Activated B cell treated with CpG ODN at 0.5 μM for 24 hours (primary cell): ENCODE measurements around the gene CHID1. TPM values are rescaled to one million over a fixed set of nuclear protein-coding genes. Genes with fewer than 3 reads are reported as not detected.

ENCODE experiments used
- ATAC-seq: fragments of 200-7000 bp; cut with Tn5 transposase; one replicate; pipeline ENCODE4 v1.10.0; 2021; ENCODE audit warnings: low read depth, mild to moderate bottlenecking, moderate library complexity
- CTCF ChIA-PET: fragments of 350-600 bp; sonication (Branson Sonifier 250); formaldehyde crosslinking; loops from one replicate; lab custom pipeline; 2021; ENCODE audit warnings: antibody characterized with exemption; lab: Charles Lee
- POLR2A ChIA-PET: fragments of 350-600 bp; sonication (Branson Sonifier 250); formaldehyde crosslinking; loops from one replicate; lab custom pipeline; 2021; ENCODE audit warnings: antibody characterized with exemption; lab: Charles Lee
- DNase-seq: peaks from one replicate; pipeline ENCODE4 v3.0.0; 2022
- H3K27ac Mint-ChIP-seq: one replicate; pipeline ENCODE4 v1.8.0; 2020; ENCODE audit warnings: mixed read lengths
- H3K27me3 Mint-ChIP-seq: one replicate; pipeline ENCODE4 v1.8.0; 2021; ENCODE audit warnings: mixed read lengths
- H3K36me3 Mint-ChIP-seq: one replicate; pipeline ENCODE4 v1.8.0; 2021; ENCODE audit warnings: low read depth, mixed read lengths
- H3K4me1 Mint-ChIP-seq: one replicate; pipeline ENCODE4 v1.8.0; 2021; ENCODE audit warnings: mixed read lengths
- H3K4me3 Mint-ChIP-seq: one replicate; pipeline ENCODE4 v1.8.0; 2020; ENCODE audit warnings: mild to moderate bottlenecking, mixed read lengths
- H3K9me3 Mint-ChIP-seq: one replicate; pipeline ENCODE4 v1.8.0; 2020; ENCODE audit warnings: mixed read lengths
- intact Hi-C: fragments of 100-400 bp; cut with micrococcal nuclease; formaldehyde crosslinking; loops from one replicate; pipeline ENCODE4 v1.15.1; 2024
- total RNA-seq: library from RNA; stranded (reverse); gene quantifications from 2 replicates; pipeline ENCODE4 v1.2.3, GENCODE V29; 2022
- TF ChIP-seq, protein P1 (sequence below): fragments of 200-600 bp; IDR thresholded peaks from one replicate; pipeline ENCODE4 v1.8.0; 2022; ENCODE audit warnings: antibody characterized with exemption, mild to moderate bottlenecking

Gene CHID1
- total RNA-seq, 1 donor from 2014 or later, result 45.7 TPM

DNA sequence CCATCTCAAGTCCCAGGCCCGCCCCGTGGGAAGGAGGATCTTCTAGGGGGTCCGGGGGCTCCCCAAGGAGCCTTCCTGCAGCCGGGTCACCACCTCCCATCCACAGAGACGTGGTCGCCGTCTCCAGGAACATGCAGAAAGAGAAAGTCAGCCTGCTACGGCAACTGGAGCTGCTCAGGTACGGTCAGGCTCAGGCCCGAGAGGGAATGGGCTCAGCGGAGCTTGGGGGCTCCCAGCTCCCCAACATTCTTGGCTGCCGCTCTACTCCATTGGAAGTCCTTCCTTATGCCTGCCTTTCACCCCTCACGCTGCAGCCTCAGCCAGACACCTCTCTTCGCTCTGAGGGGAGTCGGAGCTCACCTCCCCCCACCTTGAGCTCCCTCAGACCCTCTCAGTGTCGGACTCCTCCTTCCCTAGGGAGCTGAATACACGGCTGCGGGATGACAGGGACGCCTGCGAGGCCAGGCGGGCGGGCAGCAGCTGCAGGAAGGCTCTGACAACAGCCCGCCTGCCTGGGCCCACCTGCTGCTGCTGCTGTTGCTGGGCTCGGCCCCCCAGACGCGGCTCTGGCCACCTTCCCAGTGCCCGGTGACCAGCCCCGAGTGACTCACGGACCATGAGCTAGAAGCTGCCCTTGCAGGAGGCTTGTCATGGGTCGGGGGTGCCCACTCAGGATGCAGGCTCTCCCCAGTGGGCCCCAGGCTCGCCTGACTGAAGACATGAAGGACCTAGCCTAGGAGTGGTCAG lies 79.3 kb downstream of the CHID1 start:
- H3K4me1 Mint-ChIP-seq, result peaks cover 51% of the 10 kb centered on the region
- peak overlapping the region; percentile 41 for H3K4me3 Mint-ChIP-seq
- ChIA-PET CTCF (no interaction called here), POLR2A (interaction anchor here (0.6 to 8.3 kb wide), 7 partner anchors 10 to 476 kb away, joined by 3 to 104 read pairs (median 5); partner anchors contain the start of genes PNPLA2, POLR2L, RPLP2 and TSPAN4)
- DNase-seq (no peak), ATAC-seq (no peak)
- intact Hi-C loops, result loop anchor here (5.0 kb wide), 1 partner anchor 34 kb away; the partner anchor contains the start of gene SLC25A22
- TF ChIP-seq, protein P1, sequence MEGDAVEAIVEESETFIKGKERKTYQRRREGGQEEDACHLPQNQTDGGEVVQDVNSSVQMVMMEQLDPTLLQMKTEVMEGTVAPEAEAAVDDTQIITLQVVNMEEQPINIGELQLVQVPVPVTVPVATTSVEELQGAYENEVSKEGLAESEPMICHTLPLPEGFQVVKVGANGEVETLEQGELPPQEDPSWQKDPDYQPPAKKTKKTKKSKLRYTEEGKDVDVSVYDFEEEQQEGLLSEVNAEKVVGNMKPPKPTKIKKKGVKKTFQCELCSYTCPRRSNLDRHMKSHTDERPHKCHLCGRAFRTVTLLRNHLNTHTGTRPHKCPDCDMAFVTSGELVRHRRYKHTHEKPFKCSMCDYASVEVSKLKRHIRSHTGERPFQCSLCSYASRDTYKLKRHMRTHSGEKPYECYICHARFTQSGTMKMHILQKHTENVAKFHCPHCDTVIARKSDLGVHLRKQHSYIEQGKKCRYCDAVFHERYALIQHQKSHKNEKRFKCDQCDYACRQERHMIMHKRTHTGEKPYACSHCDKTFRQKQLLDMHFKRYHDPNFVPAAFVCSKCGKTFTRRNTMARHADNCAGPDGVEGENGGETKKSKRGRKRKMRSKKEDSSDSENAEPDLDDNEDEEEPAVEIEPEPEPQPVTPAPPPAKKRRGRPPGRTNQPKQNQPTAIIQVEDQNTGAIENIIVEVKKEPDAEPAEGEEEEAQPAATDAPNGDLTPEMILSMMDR, result no peak
- peaks cover 6% of the 10 kb centered on the region for H3K27me3 Mint-ChIP-seq
- no peak overlapping the region for H3K27ac Mint-ChIP-seq
- no peaks in the 10 kb centered on the region for H3K36me3 Mint-ChIP-seq
- H3K9me3 Mint-ChIP-seq, result no peaks in the 10 kb centered on the region

DNA sequence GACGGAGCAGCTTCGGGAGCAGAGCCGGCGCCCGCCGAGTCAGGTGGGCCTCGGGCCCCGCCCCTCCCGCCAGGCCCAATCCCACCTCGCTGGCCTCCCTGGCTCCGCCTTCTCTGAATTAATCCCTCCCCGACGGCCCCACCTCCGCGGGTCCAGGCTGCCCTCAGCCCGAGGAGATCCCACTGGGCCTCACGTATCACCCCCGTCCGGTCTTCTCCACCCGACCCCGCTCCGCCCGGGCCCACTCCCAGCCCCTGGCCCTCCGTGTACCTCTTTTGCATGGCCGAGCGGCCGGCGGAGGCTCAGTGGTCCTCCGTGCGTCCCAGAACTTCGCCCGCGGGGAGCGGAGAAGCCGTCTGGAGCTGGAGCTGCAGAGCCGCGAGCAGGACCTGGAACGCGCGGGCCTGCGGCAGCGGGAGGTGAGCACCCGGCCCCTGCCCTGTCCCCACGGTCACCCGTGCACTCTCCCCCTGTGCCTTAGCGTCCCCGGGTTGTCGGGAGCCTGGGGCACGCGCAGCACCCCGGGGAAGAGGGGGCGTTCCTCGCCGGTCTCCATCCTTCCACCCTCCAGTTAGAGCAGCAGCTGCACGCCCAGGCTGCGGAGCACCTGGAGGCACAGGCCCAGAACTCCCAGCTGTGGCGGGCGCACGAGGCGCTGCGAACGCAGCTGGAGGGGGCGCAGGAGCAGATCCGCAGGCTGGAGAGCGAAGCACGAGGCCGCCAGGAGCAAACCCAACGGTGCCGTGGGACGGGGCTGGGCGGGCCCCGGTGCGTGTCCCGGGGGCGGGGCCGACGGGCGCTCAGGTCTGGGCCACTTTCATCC lies 80.1 kb downstream of the CHID1 start:
- TF ChIP-seq, protein P1, result no peak
- ChIA-PET CTCF (no interaction called here), POLR2A (interaction anchor here (1.0 to 8.3 kb wide), 7 partner anchors 10 to 22 kb away, joined by 3 to 104 read pairs (median 4); partner anchors contain the start of genes PNPLA2, POLR2L, RPLP2 and TSPAN4)
- Mint-ChIP-seq H3K4me3 (peak overlapping the region; percentile 71), H3K9me3 (no peaks in the 10 kb centered on the region), H3K36me3 (peaks cover under 1% of the 10 kb centered on the region), H3K4me1 (peaks cover 52% of the 10 kb centered on the region), H3K27ac (no peak overlapping the region), H3K27me3 (peaks cover 6% of the 10 kb centered on the region)
- DNase-seq (peak; percentile 71), ATAC-seq (peak; percentile 65)
- intact Hi-C loops, result loop anchor here (1.0 to 5.0 kb wide), 3 partner anchors 10 to 33 kb away; partner anchors contain the start of genes RPLP2 and SLC25A22

DNA sequence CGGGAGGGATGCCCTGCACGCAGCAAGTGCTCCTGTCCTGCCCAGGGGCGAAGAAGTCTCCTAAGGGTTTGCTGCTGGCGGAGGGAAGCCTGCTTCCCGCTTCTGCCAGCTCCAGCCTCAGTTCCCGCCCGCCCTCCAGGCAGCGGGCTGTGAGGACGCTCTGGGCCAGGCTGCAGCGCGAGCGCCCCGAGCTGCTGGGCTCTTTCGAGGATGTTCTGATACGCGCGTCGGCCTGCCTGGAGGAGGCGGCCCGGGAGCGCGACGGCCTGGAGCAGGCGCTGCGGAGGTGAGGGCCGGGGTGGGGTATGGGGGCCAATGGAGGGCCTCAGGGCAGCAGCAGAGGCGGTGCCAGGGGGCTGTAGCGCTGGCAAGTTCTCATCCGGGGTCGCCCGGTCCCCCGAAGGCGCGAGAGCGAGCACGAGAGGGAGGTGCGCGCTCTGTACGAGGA lies 80.7 kb downstream of the CHID1 start:
- peaks cover 7% of the 10 kb centered on the region for H3K36me3 Mint-ChIP-seq
- DNase-seq, result no peak
- no peak overlapping the region for H3K27ac Mint-ChIP-seq
- peak; percentile 10 for ATAC-seq
- H3K4me3 Mint-ChIP-seq, result peak overlapping the region; percentile 71
- H3K4me1 Mint-ChIP-seq, result peaks cover 52% of the 10 kb centered on the region
- ChIA-PET CTCF (no interaction called here), POLR2A (interaction anchor here (1.0 to 8.3 kb wide), 4 partner anchors 11 to 22 kb away, joined by 4 to 104 read pairs (median 7); partner anchors contain the start of genes PNPLA2, POLR2L and TSPAN4)
- TF ChIP-seq, protein P1, result no peak
- intact Hi-C loops, result loop anchor here (1.0 to 5.0 kb wide), 3 partner anchors 10 to 33 kb away; partner anchors contain the start of genes RPLP2 and SLC25A22
- H3K27me3 Mint-ChIP-seq, result peaks cover 6% of the 10 kb centered on the region
- no peaks in the 10 kb centered on the region for H3K9me3 Mint-ChIP-seq

DNA sequence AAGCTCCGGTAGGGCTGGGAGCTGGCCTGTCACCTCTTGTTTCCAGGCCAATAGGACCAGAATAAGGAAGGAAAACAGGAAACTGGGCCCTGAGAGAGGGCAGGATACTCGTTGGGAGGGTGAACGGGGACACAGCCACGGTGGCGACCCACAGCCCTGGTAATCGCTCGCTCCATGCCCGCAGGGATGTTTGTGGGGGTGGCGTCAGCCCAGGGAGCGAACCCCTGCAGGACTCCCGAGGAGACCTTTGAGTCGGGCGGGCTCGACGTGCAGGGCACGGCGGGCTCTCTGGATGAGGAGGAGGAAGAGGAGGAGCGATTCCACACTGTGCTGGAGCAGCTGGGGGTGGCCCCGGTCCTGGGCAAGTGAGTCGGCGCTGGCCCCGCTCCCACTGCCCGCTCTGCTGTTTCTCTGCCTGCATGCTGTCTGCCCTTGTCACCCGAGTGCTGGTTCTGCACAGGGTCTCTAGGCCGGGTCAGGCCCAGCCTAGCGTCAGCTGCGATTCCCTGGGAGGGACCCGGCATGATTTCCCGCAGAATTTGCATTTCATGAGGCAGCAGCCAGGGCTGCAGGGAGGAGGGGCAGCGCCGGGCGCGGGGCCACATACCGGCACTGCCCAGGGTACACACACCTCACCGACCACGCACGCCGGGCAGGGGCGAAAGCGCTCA lies 81.3 kb downstream of the CHID1 start:
- H3K36me3 Mint-ChIP-seq, result peaks cover 9% of the 10 kb centered on the region
- no peaks in the 10 kb centered on the region for H3K9me3 Mint-ChIP-seq
- H3K4me1 Mint-ChIP-seq, result peaks cover 51% of the 10 kb centered on the region
- intact Hi-C loops, result no loop called here
- TF ChIP-seq, protein P1, result no peak
- no peak overlapping the region for H3K27ac Mint-ChIP-seq
- peaks cover 6% of the 10 kb centered on the region for H3K27me3 Mint-ChIP-seq
- DNase-seq (no peak), ATAC-seq (no peak)
- CTCF ChIA-PET, result no interaction called here
- POLR2A ChIA-PET, result interaction anchor here (0.5 to 8.3 kb wide), 6 partner anchors 11 to 80 kb away, joined by 4 to 104 read pairs (median 4); partner anchors contain the start of genes PNPLA2, POLR2L, RPLP2 and TSPAN4
- H3K4me3 Mint-ChIP-seq, result peak overlapping the region; percentile 71
